NCI-H526 (cell line): Measurements from ENCODE around the gene NUDT4.
"Not testable (repeated sequence)": the region's sequence is repeated elsewhere in the genome, so short reads cannot be mapped to it uniquely, and the experiment has no call there.

Experiments
- DNase-seq, 2 experiments: peaks; one replicate each; lab custom pipeline; 2025; lab: John Stamatoyannopoulos, UW

NUDT4 gene

DNA sequence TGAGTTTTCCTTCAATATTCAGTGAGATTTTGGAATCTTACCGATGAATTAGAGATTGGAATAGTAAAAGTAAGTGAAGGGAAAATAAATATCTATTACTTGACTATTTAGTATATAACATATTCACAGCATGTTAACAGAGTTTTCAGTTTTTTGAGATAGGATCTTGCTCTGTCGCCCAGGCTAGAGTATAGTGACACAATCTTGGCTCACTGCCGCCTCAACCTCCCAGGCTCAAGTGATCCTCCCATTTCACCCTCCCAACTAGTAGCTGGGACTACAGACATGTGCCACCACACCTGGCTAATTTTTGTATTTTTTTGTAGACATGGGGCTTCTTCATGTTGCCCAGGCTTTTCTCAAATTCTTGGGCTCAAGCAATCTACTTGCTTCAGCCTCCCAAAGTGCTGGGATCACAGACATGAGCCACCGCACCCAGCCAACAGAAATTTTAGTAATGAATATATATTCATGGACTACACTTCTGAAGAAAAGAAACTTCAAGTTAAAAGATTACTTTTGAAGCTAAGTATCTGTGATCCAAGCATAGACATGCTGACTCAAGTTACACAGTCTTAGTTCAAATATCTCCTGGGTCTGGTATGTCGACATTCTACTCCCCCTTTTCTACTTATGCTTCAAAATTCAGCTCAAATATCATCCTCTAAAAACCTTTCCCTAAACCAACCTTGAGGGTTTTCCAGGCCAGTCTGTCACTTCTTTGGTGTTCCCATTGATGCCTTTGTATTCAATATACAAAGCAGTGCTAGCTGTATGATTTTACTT lies 50.2 kb downstream of the NUDT4 start:
- no peak for DNase-seq

DNA sequence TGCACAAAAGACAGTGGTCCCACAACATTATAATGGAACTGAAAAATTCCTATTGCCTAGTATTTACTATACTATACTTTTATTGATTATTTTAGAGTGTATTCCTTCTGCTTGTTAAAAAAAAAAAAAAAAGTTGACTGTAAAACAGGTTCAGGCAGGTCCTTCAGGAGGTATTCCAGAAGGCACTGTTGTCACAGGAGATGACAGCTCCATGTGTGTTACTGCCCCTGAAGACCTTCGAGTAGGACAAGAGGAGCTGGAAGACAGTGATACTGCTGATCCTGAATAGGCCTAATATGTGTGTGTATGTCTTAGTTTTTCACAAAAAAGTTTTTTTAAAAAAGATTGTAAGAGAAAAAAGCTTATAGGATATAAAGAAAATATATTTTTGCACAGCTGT lies 51.7 kb downstream of the NUDT4 start:
- DNase-seq = no peak

DNA sequence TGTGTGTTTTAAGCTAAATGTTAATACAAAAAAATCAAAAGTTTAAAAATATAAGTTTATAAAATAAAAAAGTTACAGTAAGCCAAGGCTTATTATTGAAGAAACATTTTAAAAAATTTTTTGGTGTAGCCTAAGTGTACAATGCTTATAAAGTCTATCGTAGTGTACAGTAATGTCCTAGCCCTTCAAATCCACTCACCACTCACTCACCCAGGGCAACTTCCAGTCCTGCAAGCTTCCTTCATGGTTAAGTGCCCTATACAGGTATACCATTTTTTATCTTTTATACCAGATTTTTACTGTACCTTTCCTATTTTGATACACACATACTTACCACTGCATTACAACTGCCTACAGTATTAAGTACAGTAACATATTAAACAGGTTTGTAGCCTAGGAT lies 52.1 kb downstream of the NUDT4 start:
- DNase-seq = no peak

- no peak for DNase-seq
These were observed 52.6 kb downstream of the NUDT4 start for GRCh38 chr12:93430280-93430679.

- DNase-seq = not testable (repeated sequence)
These were observed 54.3 kb downstream of the NUDT4 start for GRCh38 chr12:93432031-93432430.

DNA sequence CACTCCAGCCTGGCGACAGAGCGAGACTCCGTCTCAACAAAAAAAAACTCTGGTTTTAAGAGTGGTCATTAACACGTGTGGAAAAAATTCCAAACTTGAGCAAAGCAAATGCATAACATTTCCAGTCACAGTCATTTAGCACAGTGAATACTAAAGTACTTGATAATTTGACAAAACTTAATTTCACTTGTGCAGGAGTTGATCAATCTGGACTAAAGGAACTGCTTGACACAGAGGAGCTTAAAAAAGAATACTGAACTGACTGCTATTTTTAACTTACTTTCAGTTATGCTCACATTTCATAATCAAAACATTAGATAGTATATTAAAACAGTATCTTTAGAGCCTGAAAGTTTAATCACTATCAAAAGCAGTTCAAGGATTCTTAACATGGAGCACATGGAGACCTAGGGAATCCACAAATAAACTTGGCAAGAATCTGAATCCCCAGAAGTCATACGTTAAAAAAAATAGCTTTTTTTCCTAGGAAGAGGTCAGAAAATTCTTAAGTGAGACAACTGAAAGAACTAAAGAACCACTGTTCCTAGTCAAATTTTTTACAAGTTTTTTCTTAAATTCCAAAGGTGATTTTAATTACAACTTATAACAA lies 56.6 kb downstream of the NUDT4 start:
- DNase-seq = no peak

DNA sequence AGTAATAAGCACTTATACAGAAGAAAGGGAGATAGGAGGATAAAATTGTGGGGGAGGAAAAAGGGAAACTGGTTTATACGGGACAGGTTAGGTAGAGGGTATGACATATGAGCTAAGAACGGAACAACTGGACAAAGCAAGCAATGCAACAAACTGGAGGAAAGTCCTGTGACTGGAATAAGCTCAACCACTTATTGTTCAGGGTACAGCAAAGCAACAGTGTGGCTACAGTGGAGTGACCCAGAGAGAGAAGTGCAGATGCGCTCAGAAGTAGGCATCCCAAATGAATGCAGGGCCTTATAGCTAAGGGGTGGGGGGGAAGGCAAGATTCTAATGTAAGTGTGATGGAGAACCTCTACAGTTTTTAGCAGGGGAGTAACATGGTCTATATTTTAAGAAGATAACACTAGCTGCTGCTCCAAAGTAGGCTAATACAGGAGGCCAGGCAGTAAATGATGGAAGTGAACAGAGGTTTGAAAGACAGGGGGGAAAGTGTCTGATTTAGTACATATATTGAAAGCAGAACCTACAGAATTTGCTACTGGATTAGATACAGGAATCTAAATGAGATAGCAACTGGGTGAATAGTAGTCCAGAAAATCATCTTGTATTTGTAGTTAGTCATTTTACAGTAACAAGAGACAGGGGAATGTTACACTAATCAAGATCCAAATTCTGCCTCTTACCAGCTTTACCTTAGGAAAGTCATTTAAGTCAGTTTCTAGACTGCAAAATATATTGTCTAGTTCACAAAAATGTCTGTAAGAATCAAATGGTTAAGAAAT lies 60.7 kb downstream of the NUDT4 start:
- no peak for DNase-seq

- no peak for DNase-seq
These were observed 62.5 kb downstream of the NUDT4 start for GRCh38 chr12:93440043-93440835.

DNA sequence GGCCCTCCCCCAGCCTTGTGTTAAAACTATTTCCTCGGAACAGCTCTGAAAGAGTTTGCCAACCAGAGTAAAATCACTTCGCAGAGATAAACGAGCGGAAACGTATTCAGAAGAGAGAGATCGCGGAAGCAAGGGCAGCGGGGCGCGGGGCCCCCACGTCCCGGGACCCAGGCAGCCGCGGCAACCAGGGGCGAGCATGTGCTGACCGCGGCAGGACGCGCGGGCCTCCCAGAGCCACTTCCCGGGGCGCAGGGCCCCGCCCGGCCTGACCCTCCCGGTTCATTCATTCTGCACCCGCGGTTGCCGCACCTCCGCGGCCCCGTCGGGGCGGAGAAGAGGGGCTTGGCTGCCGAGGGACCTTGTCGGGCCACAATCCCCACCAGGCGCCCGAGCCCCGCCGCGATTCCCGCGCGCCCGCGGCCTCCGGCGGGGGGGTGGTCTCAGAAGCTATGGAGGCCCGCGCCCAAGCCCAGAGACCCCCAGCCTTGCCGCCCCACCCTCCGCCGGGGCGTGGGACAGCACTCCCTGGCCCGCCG lies 63.4 kb downstream of the NUDT4 start:
- peak in 1 of 2 experiments; percentile 39 for DNase-seq

DNA sequence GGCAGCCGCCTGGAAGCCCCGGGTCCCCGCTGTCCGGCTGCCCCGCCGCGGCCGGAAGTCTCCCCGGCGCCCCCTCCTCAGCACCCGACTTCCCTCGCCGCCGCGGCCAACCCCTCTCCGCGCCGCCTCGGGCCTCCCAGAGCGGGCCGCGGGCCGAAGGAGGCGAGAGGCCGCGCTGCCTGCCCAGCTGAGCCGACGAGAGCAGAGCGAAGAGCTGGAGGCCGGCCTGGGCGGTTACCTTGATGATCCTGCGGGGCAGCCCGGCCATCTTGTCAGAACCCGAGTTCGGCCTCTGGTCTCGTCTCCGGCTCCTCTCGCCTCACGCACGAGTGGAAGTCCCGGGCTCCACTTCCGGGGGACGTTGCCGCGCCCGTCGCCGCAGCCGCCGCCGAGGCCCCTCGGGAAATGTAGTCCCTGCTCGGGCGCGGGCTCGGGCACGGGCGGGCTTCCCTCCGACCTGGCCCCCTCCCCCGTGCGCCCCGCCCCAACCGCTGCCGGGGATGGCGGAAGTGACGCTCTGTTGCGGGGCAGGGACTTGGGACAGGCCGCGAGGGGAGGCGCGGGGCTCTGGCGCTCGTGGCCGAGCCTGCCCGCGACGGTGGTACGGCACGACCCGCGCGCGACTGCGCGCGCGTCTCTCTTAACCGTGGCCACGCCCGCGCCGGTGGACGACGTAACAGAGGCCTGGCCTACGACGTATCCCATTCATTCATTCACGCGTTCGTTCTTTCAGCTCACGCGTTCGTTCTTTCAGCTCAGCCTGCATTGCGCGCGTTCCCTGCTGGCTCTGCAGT lies 64.1 kb downstream of the NUDT4 start, which contains the start of gene UBE2N:
TSS of gene UBE2N (minus strand) at position 331 of the 794 bp plus-strand sequence. CDS start at position 268, 63 bp downstream.
- peak; percentile 95 to 98 for DNase-seq

- DNase-seq = no peak
These were observed 65.0 kb downstream of the NUDT4 start for GRCh38 chr12:93442411-93443340.

GRCh38 chr12:93443576-93443975 lies 65.9 kb downstream of the NUDT4 start:
- DNase-seq = no peak

GRCh38 chr12:93447555-93448290 lies 70.0 kb downstream of the NUDT4 start:
- no peak for DNase-seq

DNA sequence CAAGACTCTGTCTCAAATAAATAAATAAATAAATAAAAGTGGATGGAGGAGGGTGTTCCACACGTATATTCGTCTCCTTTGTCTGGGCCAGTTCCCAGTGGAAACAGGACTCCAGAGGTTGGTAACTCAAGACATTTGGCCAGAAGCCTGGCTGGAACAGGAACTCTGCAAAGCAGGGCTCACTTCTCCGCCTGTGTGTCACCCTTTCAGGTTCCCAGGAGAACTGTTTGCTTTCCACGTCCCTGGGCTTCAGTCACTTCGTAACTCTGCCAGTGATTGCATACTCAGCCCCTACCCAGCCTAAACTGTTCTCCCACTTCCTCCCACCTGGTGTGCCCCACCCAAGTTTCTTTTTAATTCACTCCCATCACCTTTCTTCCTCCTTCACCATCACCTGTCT lies 71.1 kb downstream of the NUDT4 start:
- DNase-seq = no peak

DNA sequence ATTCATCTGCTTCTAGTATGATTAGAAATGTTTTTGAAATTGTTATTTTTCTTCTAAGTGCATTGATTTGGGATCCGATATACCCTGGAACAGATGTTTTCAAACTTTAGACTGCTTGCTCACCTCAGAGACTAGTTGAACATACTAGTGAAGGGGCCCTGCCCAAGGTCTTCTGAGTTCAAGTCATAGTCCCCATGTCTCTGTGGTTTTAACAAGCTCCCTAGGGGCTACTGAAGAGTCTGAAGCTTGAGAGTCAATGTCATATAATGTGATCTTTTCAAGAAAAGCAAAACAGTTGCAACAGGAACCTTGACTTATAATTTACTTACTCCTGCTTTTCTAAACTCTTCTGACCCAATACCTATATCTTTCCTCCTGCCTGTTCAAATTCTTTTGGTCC lies 71.6 kb downstream of the NUDT4 start:
- DNase-seq = no peak

- DNase-seq = no peak
These were observed 73.9 kb downstream of the NUDT4 start for GRCh38 chr12:93451423-93452158.

GRCh38 chr12:93453633-93454032 lies 75.9 kb downstream of the NUDT4 start:
- no peak for DNase-seq

- no peak for DNase-seq
These were observed 78.4 kb downstream of the NUDT4 start for GRCh38 chr12:93456077-93456476.
